Measurements from ENCODE around the gene PAPOLB. TPM values are rescaled to one million over a fixed set of nuclear protein-coding genes. Genes with fewer than 3 reads are reported as not detected.

Gene PAPOLB
- total RNA-seq, 6 experiments from 2014 or later: not detected

DNA sequence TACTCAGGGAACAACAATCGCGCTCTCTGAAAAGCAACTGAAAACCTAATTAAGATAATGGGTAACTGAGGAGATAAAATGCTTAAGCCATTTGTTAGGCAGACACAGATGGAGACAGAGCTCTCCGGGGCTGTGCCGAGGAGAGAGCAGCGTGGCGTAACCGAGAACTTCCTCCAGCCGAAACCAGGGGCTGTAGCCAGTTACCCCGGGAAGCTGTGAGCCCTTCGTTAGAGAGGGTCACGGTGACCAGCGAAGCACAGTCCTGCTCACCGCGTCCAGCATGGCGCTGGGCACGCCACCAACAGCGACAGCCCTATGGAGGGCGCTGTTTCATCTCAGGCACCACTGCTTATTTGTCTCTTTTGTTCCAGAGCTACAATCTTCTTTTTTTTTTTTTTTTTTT, 16.1 kb downstream of the PAPOLB start:
- H3K27me3 Mint-ChIP-seq (ENCODE audit: insufficient read depth): peaks cover 22% of the 10 kb centered on the region
- TF ChIP-seq, protein P1, sequence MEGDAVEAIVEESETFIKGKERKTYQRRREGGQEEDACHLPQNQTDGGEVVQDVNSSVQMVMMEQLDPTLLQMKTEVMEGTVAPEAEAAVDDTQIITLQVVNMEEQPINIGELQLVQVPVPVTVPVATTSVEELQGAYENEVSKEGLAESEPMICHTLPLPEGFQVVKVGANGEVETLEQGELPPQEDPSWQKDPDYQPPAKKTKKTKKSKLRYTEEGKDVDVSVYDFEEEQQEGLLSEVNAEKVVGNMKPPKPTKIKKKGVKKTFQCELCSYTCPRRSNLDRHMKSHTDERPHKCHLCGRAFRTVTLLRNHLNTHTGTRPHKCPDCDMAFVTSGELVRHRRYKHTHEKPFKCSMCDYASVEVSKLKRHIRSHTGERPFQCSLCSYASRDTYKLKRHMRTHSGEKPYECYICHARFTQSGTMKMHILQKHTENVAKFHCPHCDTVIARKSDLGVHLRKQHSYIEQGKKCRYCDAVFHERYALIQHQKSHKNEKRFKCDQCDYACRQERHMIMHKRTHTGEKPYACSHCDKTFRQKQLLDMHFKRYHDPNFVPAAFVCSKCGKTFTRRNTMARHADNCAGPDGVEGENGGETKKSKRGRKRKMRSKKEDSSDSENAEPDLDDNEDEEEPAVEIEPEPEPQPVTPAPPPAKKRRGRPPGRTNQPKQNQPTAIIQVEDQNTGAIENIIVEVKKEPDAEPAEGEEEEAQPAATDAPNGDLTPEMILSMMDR (IDR thresholded peaks at IDR 0.05): peak; percentile 51; the same call in 1 of the 2 replicates
- no peak overlapping the region for H3K4me3 Mint-ChIP-seq
- H3K4me1 Mint-ChIP-seq (ENCODE audit: low read depth): peaks cover 12% of the 10 kb centered on the region; the same call in 1 of the 2 replicates
- DNase-seq: no peak
- H3K27ac Mint-ChIP-seq: no peak overlapping the region
- no peaks in the 10 kb centered on the region for H3K36me3 Mint-ChIP-seq (ENCODE audit: low read depth)
- H3K9me3 Mint-ChIP-seq: peaks cover 6% of the 10 kb centered on the region; the same call in 1 of the 2 replicates

- no peak overlapping the region for H3K27ac Mint-ChIP-seq
- TF ChIP-seq, protein P1 (IDR thresholded peaks at IDR 0.05): no peak
- H3K36me3 Mint-ChIP-seq (ENCODE audit: low read depth): no peaks in the 10 kb centered on the region
- no peaks in the 10 kb centered on the region for H3K4me1 Mint-ChIP-seq (ENCODE audit: low read depth)
- no peak overlapping the region for H3K4me3 Mint-ChIP-seq
- DNase-seq: no peak
- peaks cover 16% of the 10 kb centered on the region for H3K27me3 Mint-ChIP-seq (ENCODE audit: insufficient read depth)
- no peaks in the 10 kb centered on the region for H3K9me3 Mint-ChIP-seq
Measured at GRCh38 chr7:4842319-4843064, 19.3 kb downstream of the PAPOLB start.

- Mint-ChIP-seq H3K27ac (no peak overlapping the region), H3K36me3 (ENCODE audit: low read depth) (no peaks in the 10 kb centered on the region), H3K27me3 (ENCODE audit: insufficient read depth) (peaks cover 20% of the 10 kb centered on the region), H3K4me3 (no peak overlapping the region), H3K4me1 (ENCODE audit: low read depth) (no peaks in the 10 kb centered on the region), H3K9me3 (no peaks in the 10 kb centered on the region)
- DNase-seq: no peak
- TF ChIP-seq, protein P1 (IDR thresholded peaks at IDR 0.05): no peak
Measured at GRCh38 chr7:4841836-4842235, 20.0 kb downstream of the PAPOLB start.

DNA sequence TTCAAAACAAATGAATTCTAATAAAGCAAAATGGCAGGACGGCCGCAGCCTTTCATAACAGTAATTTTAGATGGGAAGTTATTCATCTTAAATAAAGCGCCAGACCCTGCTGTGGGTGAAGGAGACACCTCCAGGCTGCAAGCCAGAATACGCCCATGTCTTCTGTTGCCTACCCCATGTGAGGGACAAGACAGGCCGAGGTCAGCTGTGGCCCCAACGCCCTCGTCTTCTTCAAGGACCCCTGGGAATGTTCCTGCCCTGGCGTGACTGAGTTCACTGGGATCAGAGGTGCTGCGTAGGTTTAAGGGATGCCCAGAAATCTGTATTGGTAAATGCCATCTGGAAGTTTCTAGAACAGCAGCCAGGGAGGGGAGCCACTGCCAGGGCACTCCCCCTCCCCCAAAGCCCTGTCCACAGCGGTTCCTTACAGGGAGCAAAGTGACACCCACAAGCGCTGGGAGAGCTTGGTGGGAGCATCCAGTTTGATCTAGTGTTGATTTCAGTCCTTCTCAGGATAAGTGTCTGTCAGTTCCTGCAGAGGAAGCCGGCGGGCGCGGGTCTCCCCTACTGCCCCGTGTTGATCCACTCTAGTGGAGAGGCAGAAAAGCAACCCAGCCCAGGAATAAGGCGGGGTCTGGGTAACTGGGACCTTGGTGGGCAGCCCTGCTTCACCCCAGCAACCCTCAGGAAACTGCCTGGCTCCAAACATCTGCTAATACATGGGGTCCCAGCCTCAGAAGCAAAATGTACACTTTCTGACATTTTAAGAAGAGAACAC, 20.6 kb downstream of the PAPOLB start:
- TF ChIP-seq, protein P1 (IDR thresholded peaks at IDR 0.05): no peak
- DNase-seq: no peak
- H3K9me3 Mint-ChIP-seq: no peaks in the 10 kb centered on the region
- H3K27me3 Mint-ChIP-seq (ENCODE audit: insufficient read depth): peaks cover 16% of the 10 kb centered on the region
- no peaks in the 10 kb centered on the region for H3K4me1 Mint-ChIP-seq (ENCODE audit: low read depth)
- H3K36me3 Mint-ChIP-seq (ENCODE audit: low read depth): no peaks in the 10 kb centered on the region
- H3K4me3 Mint-ChIP-seq: no peak overlapping the region
- no peak overlapping the region for H3K27ac Mint-ChIP-seq

DNA sequence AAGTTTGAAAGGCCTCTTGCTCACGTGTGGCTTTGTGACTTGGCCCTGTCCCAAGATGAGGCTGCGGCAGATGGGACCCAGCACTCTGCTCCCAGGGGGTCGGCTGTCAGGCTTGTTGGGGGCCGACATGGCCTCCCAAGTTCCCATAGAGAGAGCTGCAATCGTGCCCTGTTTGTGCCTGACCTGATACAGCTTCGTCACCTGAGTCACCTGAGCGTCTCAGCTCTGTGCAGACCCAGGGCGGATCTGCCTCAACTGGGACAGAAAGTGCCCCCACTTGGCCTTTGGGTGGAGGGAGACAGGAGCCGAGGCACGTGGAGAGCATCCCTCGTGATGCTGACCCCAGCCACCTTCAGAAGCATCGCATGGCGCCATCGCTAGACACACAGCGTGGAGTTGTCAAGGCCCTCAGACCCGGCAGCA, 21.7 kb downstream of the PAPOLB start:
- no peak overlapping the region for H3K27ac Mint-ChIP-seq
- no peaks in the 10 kb centered on the region for H3K9me3 Mint-ChIP-seq
- H3K4me1 Mint-ChIP-seq (ENCODE audit: low read depth): no peaks in the 10 kb centered on the region
- TF ChIP-seq, protein P1 (IDR thresholded peaks at IDR 0.05): no peak
- no peak overlapping the region for H3K4me3 Mint-ChIP-seq
- peaks cover 18% of the 10 kb centered on the region for H3K27me3 Mint-ChIP-seq (ENCODE audit: insufficient read depth)
- no peak for DNase-seq
- H3K36me3 Mint-ChIP-seq (ENCODE audit: low read depth): no peaks in the 10 kb centered on the region
